Calu3 (cell line): ENCODE results near the gene NDST1. TPM values are rescaled to one million over a fixed set of nuclear protein-coding genes. Genes with fewer than 3 reads are reported as not detected.

Experiments
- BruUV-seq: library from RNA; stranded (reverse); fragments of 400-500 nt; replicated peaks from 2 replicates; lab custom pipeline; 2021; lab: Mats Ljungman, UMichigan
- CTCF ChIA-PET: fragments of 300-600 bp; sonication (Branson Sonifier 250); formaldehyde crosslinking; loops from one replicate; lab custom pipeline; 2022; ENCODE audit warnings: antibody characterized with exemption; lab: Charles Lee
- DNase-seq: peaks from one replicate; pipeline ENCODE4 v3.0.0; 2022
- H3K27ac Mint-ChIP-seq: one replicate; pipeline ENCODE4 v1.8.0; 2022; ENCODE audit warnings: mixed read lengths; ENCODE audit not compliant: unreplicated experiment
- H3K27me3 Mint-ChIP-seq: one replicate; pipeline ENCODE4 v1.8.0; 2022; ENCODE audit warnings: mixed read lengths; ENCODE audit not compliant: unreplicated experiment
- H3K36me3 Mint-ChIP-seq: one replicate; pipeline ENCODE4 v1.8.0; 2022; ENCODE audit warnings: mild to moderate bottlenecking, moderate library complexity, mixed read lengths; ENCODE audit not compliant: insufficient read depth, unreplicated experiment
- H3K4me1 Mint-ChIP-seq: one replicate; pipeline ENCODE4 v1.8.0; 2022; ENCODE audit warnings: mild to moderate bottlenecking, low read depth, mixed read lengths; ENCODE audit not compliant: unreplicated experiment
- H3K4me3 Mint-ChIP-seq: one replicate; pipeline ENCODE4 v1.8.0; 2022; ENCODE audit warnings: mild to moderate bottlenecking, low read depth, moderate library complexity, mixed read lengths; ENCODE audit not compliant: unreplicated experiment
- H3K9me3 Mint-ChIP-seq: one replicate; pipeline ENCODE4 v1.8.0; 2022; ENCODE audit warnings: low read depth, mixed read lengths; ENCODE audit not compliant: unreplicated experiment
- CTCF ChIP-seq: fragments of 200-600 bp; IDR thresholded peaks from one replicate; pipeline ENCODE4 v1.8.0; 2022; ENCODE audit warnings: antibody characterized with exemption; ENCODE audit not compliant: unreplicated experiment
- intact Hi-C: fragments of 100-400 bp; cut with micrococcal nuclease; formaldehyde crosslinking; loops from one replicate; pipeline ENCODE4 v1.10.0; 2022; ENCODE audit not compliant: unreplicated experiment
- total RNA-seq: library from RNA; stranded (reverse); gene quantifications from 2 replicates; pipeline ENCODE4 v1.2.3, GENCODE V29; 2022

NDST1 gene
- total RNA-seq, 1 experiment from 2014 or later, result 72.6 TPM

- no peaks in the 10 kb centered on the region for H3K9me3 Mint-ChIP-seq
- no peak overlapping the region for H3K27ac Mint-ChIP-seq
- peaks cover 11% of the 10 kb centered on the region for H3K4me1 Mint-ChIP-seq
- H3K4me3 Mint-ChIP-seq, result no peak overlapping the region
- TF ChIP-seq CTCF, result no peak
- CTCF ChIA-PET, result no interaction called here
- H3K27me3 Mint-ChIP-seq, result no peaks in the 10 kb centered on the region
- no peak for DNase-seq
- H3K36me3 Mint-ChIP-seq, result peaks cover 9% of the 10 kb centered on the region
- BruUV-seq, result no TSS peak
- intact Hi-C loops, result no loop called here
Measured at GRCh38 chr5:150598821-150599273, 90.9 kb downstream of the NDST1 start.

DNA sequence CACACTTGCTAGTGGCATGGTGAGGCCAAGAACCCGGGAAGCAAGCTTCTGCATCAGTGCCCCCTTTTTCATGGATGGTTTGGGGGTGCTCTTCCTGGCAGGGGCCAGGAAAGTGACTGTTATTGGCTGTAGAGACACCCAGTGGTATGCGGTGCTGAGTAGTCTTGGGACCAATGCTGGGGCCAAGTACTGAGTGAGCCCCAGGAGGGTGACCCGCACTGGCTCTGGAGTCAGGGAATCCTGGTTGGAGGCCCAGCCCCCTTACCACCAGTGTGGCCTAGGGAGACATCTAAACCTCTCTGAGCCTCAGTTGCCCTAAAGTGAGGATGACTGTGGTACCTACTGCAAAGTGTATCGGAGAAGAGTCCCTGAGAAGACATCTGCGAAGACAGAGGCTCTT is 91.3 kb downstream of the NDST1 start:
- Mint-ChIP-seq H3K9me3 (no peaks in the 10 kb centered on the region), H3K36me3 (peaks cover 9% of the 10 kb centered on the region), H3K27ac (peak overlapping the region; percentile 71), H3K27me3 (no peaks in the 10 kb centered on the region), H3K4me1 (peaks cover 11% of the 10 kb centered on the region), H3K4me3 (no peak overlapping the region)
- intact Hi-C loops, result no loop called here
- DNase-seq, result no peak
- BruUV-seq, result no TSS peak
- TF ChIP-seq CTCF, result no peak
- CTCF ChIA-PET, result no interaction called here

DNA sequence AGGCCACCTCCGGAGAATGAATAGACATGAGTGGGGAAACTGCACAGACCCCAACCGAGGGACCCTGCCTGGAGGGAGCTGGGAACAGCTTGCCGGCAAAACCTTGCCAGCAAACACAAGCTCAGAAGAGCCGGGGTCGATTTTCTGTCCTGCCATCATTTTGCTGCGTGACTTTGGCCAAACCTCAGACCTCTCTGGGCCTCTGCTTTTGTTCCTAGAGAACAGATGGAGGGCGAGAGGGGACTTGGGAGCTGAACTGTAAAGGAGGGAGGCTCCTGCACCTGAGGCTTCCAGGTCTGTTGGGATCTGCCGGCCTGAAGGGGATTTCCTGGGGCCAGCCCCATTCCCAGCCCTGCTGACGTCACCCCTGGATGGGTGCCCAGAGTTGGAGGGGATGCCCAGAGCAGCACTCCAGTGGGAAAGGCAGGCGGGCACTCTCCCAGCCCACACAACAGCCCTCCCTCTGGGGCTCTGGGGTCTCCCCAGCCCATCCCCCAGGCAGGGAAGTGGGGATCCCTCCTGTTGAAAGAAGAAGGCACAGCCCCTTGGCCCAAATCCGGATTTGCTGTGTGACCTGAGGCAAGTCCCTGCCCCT is 92.1 kb downstream of the NDST1 start:
- intact Hi-C loops, result no loop called here
- CTCF ChIA-PET, result no interaction called here
- no TSS peak for BruUV-seq
- H3K36me3 Mint-ChIP-seq, result peaks cover 9% of the 10 kb centered on the region
- no peak overlapping the region for H3K4me3 Mint-ChIP-seq
- H3K27me3 Mint-ChIP-seq, result peaks cover 3% of the 10 kb centered on the region
- peaks cover 11% of the 10 kb centered on the region for H3K4me1 Mint-ChIP-seq
- peak overlapping the region; percentile 71 for H3K27ac Mint-ChIP-seq
- no peaks in the 10 kb centered on the region for H3K9me3 Mint-ChIP-seq
- TF ChIP-seq CTCF, result no peak
- DNase-seq, result peak; percentile 98

DNA sequence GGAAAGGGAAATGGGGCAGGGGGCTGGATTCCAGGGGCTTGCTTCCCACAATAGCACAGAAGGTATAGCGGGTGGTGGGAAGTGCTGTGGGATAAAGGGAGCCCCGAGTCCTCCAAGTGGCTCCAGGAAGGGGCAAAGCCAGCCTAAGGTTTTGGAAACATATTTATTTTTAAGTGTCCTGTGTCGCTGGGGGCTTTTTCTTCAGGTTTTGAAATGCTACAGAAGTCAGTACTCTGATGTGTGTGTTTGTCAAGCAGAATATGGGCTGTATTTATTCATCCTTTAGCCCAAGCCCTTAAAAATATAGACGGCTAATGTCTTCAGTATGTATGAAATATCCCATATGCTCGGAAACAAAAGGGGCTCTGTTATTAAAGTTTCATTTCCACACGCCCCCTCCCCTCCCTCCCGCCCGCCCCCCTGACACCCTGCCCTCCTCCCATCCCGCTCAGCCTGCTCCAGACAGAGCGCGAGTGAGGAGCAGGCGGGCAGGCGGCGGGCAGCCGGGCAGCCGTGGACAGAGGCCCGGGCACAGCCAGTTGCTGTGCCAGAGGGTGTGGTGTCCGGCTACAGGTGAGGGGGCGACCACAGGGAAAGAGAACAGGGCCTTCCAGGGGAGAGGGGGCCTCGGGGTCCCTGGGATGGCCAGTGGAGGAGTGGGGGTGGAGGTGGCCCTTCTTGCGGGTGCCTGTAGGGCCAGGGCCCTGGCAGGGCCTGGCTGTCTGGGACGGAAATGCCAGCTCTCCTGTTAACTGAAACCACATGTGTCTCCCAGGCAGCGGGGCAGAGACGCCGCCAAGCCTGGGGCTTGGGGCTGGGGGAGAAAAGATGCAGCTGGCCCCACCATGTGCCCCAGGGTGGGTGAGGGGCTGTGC is 92.9 kb downstream of the NDST1 start:
- H3K9me3 Mint-ChIP-seq, result no peaks in the 10 kb centered on the region
- H3K36me3 Mint-ChIP-seq, result peaks cover 9% of the 10 kb centered on the region
- DNase-seq, result no peak
- BruUV-seq, result no TSS peak
- peaks cover 8% of the 10 kb centered on the region for H3K27me3 Mint-ChIP-seq
- TF ChIP-seq CTCF, result no peak
- intact Hi-C loops, result no loop called here
- CTCF ChIA-PET, result no interaction called here
- no peak overlapping the region for H3K27ac Mint-ChIP-seq
- H3K4me3 Mint-ChIP-seq, result no peak overlapping the region
- peaks cover 17% of the 10 kb centered on the region for H3K4me1 Mint-ChIP-seq
